Stimulated activated CD4-positive, alpha-beta T cell treated with anti-CD3 and anti-CD28 coated beads, TNF-alpha, amount 100 ng/mL, for 4 hours (primary cell): ENCODE data around the gene CLEC1A.

ENCODE experiments used
- DNase-seq, 3 experiments: peaks; one replicate each; pipeline ENCODE4 v3.0.0-alpha.2; 2020; ENCODE audit warnings: low read depth in 3 of 3

Gene CLEC1A

GRCh38 chr12:10101042-10101579 lies 2.3 kb upstream of the CLEC1A start:
- DNase-seq, result no peak

GRCh38 chr12:10097521-10097920 lies 1.3 kb downstream of the CLEC1A start:
- DNase-seq, result no peak

- no peak for DNase-seq
Observed at GRCh38 chr12:10095971-10096370, 2.8 kb downstream of the CLEC1A start.

GRCh38 chr12:10094646-10095395 lies 4.0 kb downstream of the CLEC1A start:
- no peak for DNase-seq

- no peak for DNase-seq
Observed at GRCh38 chr12:10088955-10089900, 9.6 kb downstream of the CLEC1A start.

GRCh38 chr12:10088031-10088430 lies 10.8 kb downstream of the CLEC1A start:
- no peak for DNase-seq

GRCh38 chr12:10086387-10086786 lies 12.4 kb downstream of the CLEC1A start:
- DNase-seq, result no peak

GRCh38 chr12:10084733-10085132 lies 14.1 kb downstream of the CLEC1A start:
- DNase-seq, result no peak

GRCh38 chr12:10082117-10082874 lies 16.5 kb downstream of the CLEC1A start:
- DNase-seq, result no peak

- DNase-seq, result no peak
Observed at GRCh38 chr12:10075451-10075850, 23.3 kb downstream of the CLEC1A start.

GRCh38 chr12:10073261-10073660 lies 25.5 kb downstream of the CLEC1A start:
- no peak for DNase-seq

GRCh38 chr12:10072131-10072530 lies 26.7 kb downstream of the CLEC1A start:
- no peak for DNase-seq

GRCh38 chr12:10070380-10070779 lies 28.4 kb downstream of the CLEC1A start:
- DNase-seq, result no peak

GRCh38 chr12:10069976-10070375 lies 28.8 kb downstream of the CLEC1A start:
- no peak for DNase-seq

- DNase-seq, result no peak
Observed at GRCh38 chr12:10069099-10069498, 29.7 kb downstream of the CLEC1A start.

GRCh38 chr12:10068644-10069043 lies 30.1 kb downstream of the CLEC1A start:
- no peak for DNase-seq

GRCh38 chr12:10067942-10068341 lies 30.8 kb downstream of the CLEC1A start:
- DNase-seq, result no peak

GRCh38 chr12:10067264-10067663 lies 31.5 kb downstream of the CLEC1A start:
- no peak for DNase-seq

- no peak for DNase-seq
Observed at GRCh38 chr12:10065241-10065640, 33.5 kb downstream of the CLEC1A start.

- DNase-seq, result no peak
Observed at GRCh38 chr12:10058387-10058786, 40.4 kb downstream of the CLEC1A start.

GRCh38 chr12:10052193-10052913 lies 46.4 kb downstream of the CLEC1A start:
- no peak for DNase-seq
